Measurements from ENCODE around the gene RRP12.
A peak's percentile ranks its signal among the peaks of the same experiment; 100 is the strongest.
"Not testable (repeated sequence)": the region's sequence is repeated elsewhere in the genome, so short reads cannot be mapped to it uniquely, and the experiment has no call there.

Gene RRP12, protein sequence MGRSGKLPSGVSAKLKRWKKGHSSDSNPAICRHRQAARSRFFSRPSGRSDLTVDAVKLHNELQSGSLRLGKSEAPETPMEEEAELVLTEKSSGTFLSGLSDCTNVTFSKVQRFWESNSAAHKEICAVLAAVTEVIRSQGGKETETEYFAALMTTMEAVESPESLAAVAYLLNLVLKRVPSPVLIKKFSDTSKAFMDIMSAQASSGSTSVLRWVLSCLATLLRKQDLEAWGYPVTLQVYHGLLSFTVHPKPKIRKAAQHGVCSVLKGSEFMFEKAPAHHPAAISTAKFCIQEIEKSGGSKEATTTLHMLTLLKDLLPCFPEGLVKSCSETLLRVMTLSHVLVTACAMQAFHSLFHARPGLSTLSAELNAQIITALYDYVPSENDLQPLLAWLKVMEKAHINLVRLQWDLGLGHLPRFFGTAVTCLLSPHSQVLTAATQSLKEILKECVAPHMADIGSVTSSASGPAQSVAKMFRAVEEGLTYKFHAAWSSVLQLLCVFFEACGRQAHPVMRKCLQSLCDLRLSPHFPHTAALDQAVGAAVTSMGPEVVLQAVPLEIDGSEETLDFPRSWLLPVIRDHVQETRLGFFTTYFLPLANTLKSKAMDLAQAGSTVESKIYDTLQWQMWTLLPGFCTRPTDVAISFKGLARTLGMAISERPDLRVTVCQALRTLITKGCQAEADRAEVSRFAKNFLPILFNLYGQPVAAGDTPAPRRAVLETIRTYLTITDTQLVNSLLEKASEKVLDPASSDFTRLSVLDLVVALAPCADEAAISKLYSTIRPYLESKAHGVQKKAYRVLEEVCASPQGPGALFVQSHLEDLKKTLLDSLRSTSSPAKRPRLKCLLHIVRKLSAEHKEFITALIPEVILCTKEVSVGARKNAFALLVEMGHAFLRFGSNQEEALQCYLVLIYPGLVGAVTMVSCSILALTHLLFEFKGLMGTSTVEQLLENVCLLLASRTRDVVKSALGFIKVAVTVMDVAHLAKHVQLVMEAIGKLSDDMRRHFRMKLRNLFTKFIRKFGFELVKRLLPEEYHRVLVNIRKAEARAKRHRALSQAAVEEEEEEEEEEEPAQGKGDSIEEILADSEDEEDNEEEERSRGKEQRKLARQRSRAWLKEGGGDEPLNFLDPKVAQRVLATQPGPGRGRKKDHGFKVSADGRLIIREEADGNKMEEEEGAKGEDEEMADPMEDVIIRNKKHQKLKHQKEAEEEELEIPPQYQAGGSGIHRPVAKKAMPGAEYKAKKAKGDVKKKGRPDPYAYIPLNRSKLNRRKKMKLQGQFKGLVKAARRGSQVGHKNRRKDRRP (N-terminal part only)

DNA sequence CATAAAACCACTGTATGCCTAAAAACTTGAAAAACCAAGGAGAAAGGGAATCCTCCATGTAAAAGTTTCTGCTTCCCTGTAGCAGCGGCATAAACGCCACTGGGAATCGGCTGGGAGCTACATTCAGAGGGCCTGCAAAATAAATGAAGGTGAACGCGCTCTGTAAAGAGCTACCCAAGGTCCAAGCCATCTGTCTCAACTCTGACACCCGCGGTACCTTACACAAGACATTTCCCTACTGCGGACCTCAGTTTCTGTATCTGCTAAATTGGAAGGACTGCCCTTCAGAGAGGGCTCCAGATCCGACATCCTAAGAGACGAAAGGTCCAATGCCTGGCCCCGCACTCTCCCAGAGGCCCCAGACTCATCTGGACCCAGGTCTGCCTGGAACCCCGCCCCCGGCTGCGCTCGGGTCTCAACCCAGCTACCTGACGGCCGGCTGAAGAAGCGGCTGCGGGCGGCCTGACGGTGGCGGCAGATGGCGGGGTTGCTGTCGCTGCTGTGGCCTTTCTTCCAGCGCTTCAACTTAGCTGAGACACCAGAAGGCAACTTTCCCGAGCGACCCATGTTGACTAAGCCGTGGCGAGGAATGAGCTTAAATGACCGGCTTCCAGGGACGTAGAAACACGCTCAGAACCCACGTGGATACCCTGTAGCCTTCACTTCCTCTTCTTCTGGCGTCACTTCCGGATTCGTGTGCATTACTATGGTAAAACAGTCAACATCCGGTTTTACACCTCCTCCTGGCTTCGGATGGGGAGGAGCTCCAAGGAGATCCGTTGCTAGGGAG lies at the start of gene RRP12:
Gene RRP12 (minus strand): TSS at position 676 of the 790 bp plus-strand sequence. CDS start 109 bp downstream, at position 567.
- DNase-seq = peak; percentile 96

DNA sequence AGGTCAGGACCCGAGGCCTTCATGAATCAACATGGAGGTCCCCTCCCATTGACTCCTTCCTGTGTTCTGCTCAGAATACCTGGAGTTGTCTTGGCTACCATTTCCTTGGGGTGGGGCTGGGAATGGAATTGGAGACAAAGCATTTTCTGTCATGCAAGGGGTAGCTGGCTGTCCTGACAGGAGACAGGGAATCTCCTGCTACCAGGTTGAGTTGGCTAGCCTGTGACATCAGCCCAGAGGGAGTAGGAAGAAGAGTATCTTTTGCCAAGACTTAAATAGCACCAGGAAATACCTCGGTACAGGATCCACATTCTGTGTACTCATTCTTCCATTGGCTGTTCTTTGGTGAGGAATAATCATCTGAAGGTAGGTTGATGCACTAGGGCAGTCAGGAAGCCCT lies 49.7 kb upstream of the RRP12 start:
- DNase-seq = no peak

DNA sequence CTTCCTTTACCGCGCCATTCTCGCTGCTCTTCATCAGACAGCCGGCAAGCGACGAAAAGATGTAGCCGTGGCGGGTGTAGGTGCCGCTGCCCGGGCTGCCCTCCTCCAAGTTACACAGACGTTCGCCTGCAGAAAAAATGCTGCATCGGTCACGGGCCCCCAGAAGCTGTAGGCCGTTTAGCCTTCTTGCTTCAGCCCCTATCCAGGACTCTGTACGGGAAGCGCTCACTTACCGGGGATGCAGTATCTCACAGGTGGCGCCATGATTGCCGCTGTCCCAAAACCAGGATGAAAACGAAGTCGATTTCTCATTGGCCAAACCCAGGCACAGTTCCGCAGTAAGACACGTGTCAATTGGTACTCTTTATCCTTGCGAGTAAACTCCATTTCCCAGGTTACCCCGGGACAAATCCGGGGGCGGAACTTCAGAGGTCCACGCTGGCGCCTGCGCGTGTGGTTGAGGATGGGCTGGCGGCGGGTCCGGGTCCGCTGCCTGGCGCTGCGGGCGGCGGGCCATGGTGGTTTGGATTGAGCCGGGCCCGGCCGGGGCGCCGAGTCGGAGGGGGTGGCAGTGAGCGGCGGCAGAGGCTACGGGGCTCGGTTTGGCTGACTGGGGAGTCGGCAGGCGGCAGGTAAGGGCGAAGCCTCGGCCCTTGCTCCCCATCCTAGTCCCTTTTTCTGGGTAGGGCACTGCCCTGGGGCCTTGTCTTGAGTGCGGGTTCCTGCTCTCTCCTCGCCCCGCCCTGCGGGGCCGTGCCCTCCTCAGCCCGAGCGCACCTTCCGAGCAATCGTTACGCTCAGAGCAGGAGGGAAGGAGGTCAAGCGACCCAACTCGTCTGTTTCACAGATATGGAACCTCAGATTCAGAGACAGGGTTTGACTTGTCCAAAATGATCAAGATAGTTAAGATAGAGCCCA lies 44.8 kb upstream of the RRP12 start, which contains the start of the genes EXOSC1 and ZDHHC16:
Gene EXOSC1 (minus strand): TSS at position 285 of the 918 bp plus-strand sequence. CDS start 21 bp downstream, at position 264.
Gene ZDHHC16 (plus strand): TSS at position 454 of the 918 bp plus-strand sequence. CDS start 5,501 bp downstream, outside the sequence.
- DNase-seq = peak; percentile 92

DNA sequence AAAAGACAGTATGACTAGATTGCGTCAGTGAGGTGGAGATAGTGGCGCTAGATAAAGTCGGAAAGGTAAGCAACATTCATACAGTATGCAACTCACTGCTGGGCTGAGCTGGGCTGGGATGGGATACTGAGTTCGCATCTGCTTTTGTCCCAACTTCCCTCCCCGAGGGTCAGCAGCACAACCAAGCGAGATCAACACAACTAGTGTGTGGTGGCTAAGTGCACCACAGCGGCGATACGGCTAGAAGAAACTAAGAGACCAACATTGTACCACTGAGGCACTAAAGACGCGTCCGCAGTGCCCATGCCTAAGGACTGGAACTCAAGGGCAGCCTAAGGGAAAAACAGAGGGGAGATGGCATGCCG lies 44.2 kb upstream of the RRP12 start:
- DNase-seq = no peak

DNA sequence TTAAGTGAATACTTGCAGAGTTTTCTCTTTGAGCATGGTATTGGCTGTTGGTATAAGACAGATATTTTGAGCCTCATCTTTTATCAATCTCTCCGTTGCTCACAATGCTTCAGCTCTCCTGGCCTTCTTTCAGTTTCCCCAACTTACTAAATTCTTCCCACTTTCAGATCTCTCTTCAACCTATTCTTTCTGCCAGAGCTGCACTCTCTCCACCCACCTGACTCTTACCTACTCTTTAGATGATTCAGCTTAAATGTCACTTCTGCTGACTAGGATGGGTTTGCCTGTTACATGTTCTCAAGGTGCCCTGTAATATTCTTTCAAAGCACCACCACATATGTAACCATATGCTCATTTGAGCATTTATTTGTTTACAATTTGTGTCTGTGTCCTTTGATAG lies 43.1 kb upstream of the RRP12 start:
- no peak for DNase-seq

DNA sequence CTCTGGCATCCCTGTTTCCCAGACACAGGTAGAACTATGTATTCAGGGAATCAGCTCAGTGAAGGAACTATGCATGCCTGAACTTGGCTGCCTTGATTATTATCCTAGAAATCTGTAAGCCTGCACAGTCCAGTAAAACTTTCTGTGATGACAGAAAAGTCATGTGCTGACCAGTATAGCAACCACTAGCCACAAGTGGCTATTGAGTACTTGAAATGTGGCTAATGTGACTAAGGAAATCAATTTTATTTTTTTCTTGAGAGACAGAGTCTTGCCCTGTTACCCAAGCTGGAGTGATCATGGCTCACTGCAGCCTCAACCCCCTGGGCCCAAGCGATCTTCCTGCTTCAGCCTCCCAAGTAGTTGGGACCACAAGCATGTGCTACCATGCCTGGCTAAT lies 41.1 kb upstream of the RRP12 start:
- DNase-seq = no peak

DNA sequence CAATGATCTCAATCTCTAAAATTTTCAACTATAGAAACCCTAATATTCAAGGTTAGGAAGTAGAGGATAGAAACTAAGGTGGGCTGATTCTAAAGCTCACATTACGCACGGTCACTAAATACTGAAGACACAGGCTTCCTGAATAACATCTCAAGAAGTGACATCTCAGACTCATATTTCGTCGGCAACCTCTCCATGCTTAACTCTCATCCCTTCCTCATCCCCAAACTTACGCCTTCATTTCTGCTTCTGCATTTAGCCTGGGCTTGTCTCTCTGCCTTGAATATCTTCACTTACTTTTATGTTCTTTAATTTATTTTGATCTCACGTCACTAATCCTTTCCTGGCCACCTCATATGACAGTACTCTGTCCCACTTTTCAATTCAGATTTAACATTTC lies 34.1 kb upstream of the RRP12 start:
- no peak for DNase-seq

DNA sequence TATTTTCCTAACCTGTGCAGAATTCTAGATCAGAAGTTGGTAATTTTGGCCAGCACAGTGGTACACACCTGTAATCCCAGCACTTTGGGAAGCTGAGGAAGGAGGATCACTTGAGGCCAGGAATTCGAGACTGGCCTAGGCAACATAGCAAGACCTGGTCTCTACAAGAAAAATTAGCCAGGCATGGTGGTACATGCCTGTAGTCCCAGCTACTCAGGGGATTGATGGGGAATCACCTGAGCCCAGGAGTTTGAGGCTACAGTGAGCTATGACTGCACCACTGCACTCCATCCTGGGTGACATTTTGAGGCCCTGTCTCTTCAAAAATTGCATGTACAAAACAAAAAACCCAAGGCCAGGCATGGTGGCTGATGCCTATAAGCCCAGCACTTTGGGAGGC lies 33.4 kb upstream of the RRP12 start:
- no peak for DNase-seq

DNA sequence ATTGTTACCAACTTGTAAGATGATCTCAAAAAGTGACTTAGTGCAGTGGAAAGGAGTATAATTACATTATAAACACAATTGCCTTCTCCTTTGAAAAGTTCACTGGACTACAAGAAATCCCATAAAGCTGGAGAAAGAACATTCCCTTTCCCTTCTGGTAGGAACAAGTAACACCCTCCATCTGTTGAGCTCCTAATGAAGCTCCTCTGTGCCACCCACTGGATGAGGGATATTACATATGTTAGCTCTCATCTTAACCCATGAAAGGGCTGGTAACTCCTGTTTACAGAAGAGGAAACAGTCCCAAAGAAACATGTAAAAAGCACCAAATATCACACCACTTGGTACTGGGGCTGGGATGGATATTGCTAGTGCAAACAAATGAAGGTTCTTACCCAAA lies 32.9 kb upstream of the RRP12 start:
- DNase-seq = no peak

DNA sequence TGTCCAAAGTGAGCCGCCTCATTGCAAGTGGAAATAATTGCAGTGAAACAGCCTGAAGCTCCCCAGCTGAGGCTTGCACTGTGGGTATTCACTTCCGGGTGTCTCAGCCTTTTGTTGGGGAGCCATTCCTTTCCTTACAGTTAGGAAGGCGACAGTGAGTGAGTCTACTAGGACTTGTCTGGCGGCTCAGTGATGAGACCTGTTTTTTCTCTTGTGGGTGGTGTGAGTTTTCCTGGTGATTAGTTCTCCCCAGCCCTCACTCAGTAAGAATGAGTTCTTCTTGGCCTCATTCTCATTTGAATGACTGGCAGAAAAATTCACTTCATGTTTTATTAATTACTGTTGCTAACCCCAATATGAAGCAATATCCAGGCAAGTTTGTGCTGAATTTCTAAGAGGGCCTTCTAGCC lies 27.4 kb upstream of the RRP12 start:
- DNase-seq = peak; percentile 53

DNA sequence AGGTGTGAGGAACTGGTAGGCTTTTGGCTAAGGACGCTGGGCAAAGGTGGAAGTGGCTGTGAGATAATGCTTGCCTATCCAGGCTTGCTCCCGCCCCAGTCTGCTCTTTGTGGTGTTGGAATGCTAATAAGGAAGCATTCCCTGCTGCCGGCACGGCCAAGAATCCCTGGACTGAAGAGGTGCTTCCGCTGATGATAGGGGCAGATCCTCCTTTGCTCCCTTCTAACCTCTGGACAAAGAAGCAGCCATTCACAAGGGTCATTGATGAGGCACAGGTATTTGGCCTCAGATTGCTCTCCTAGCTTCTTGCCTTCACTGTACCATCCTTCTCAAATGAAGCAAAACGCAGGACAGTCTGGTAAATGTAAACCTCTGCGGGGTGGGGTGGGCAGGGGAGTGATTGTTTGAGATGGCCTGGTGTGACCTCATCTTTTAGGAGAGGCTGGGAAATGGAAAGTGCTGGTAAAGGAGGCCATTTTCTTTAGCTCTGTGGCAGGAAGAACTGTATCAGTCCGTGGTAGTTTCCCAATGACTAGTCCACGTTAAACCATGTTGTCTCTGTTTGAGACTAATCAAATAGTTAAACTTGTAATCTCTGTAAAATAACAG lies 26.5 kb upstream of the RRP12 start:
- DNase-seq = peak; percentile 40

DNA sequence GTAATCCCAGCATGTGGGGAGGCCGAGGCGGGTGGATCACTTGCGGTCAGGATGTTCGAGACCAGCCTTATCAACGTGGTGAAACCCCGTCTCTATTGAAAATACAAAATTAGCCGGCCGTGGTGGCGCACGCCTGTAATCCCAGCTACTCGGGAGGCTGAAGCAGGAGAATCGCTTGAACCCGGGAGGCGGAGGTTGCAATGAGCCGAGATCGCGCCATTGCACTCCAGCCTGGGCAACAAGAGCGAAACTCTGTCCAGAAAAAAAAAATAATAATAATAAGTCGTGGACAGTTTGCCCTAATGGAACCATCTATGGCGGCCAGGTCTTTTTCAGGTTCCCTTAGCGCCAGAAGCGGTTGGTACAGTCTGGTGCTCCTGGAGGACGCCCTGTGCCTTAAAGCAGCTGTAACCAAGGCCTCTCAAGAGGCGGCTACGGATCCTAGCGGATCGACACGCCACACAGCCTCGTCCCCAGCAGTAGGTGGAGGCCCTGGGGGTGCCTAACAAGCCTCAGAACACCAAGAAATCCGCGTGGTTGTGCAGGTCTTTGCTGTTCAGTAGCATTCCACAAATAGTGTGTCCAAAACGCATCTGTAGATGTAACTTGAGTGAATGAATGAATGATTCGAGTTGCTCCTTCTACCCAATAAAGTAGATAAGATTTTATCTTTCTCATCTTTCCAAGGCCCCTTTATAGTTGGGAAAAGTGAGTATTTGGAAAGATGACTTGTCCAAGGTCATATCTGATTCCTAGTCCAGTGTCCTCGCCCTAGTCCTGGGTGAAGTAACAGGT lies 25.8 kb upstream of the RRP12 start:
- no peak for DNase-seq

DNA sequence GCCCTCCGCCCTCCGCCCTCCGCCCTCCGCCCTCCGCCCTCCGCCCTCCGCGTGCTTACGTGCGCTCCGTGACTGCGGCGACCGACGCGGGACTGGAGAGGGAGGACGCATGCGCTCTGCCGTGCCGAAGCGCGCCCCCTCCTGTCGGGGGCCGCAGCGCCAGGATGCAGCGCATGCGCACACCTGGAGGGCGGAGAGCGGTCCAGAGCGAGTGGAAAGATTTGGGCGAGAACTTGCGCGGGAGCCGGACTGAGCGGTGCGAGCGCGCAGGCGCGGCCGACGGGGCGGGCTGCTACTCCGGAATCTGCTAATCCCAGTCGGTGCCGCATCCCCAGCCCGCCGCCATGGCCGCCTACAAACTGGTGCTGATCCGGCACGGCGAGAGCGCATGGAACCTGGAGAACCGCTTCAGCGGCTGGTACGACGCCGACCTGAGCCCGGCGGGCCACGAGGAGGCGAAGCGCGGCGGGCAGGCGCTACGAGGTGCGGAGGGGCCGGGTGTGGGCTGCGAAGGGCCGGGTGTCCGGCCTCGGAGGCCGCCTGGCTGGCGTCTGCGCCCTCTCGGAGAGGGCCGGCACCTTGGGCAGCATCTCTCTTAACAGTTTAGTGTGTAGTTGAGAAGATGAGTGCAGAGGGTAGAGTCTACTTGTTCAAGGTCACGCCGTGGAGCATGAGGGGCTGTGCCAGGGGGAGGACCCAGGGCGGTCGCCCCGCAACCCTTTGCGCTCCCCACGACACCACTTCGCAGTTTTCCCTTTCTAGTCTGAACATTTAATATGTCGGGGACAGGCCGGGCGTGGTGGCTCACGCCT lies 25.0 kb upstream of the RRP12 start, which contains the start of gene PGAM1:
Gene PGAM1 (plus strand): TSS at position 228 of the 812 bp plus-strand sequence. CDS start 117 bp downstream, at position 345.
- peak; percentile 95 for DNase-seq

DNA sequence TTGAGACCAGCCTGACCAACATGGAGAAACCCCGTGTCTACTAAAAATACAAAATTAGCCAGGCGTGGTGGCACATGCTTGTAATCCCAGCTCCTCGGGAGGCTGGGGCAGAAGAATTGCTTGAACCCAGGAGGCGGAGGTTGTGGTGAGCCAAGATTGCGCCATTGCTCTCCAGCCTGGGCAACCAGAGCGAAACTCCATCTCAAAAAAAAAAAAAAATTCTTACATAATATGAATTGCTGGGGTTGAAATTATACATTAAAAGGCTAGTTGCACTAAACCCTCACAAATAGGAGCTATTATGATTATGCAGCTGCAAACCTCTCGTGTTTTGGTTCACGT lies 22.6 kb upstream of the RRP12 start:
- not testable (repeated sequence) for DNase-seq

DNA sequence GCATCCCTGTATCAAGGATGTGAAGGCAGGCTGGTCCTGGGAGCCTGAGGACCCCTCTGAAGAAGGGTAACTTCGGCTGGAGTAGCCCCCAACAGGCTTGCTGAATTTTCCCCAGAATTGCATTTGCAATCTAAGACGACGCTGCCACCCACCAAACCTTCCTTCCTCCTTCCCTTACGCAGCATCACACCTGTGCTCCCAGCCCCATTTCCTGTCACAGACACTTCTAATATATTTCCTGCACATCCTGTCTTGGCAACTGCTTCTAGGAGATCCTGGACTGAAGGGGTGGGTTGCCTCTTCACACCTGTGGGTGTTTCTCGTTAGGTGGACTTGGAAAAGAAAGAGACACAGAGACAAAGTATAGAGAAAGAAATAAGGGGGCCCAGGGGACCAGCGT lies 15.4 kb upstream of the RRP12 start:
- DNase-seq = no peak

DNA sequence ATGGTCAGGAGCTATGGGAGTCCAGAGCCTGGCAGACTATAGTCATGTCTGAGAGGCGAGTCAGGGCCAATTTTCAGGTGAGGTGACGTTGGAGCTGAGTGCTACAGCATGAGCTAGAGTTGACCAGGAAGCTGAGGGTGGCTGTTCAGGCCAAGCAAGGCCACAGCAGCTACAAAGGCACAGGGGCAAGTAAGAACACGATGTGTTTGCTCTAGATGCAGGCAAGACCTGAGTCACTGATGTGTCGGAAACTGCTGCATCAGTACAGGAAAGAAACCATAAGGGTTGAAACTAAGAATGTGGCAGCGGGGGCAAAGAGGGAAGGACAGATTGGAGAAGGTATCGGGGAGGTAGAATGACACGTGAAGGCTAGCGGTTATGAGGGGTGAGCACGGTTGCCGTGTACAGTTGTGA lies 11.8 kb upstream of the RRP12 start:
- no peak for DNase-seq

DNA sequence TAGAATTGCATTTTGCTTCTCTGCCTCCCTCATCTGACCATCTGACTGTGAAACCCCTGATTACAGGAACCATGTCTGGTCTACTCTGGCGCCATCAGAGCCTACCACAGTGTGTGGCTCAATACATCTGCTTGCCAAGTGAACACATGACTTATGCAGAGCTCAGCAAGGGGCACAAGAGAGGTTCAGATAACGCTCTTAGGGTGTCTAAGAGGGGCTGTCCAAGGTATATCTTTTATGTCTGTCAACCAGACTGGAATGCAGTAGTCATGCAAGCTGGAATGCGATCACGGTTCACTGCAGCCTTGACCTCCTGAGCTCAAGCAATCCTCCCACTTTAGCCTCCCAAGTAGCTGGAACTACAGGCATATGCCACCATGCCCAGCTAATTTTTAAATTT lies 10.3 kb upstream of the RRP12 start:
- DNase-seq = no peak

DNA sequence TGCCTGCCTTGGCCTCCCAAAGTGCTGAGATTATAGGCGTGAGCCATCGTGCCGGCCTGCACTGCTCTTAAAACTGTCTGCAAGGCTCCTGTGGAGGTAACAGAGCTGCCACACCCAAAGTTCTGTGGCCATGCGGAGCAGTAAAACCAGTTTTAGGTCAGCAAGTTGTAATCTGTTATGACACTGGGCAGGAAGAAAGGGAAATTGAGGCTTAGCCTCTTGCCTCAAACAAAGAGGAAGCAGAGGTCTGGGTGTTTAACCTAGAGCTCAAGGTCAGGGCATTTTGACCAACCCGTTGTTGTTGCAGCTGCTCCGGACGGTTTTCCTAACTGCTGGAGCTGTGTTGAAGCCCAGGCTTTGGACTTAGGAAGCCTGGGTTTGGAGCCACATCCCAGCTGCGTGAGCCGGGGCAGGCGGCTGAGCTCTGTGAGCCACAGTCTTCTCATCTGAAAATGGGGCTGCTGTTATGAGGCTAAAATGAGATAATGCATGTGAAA lies 7.4 kb upstream of the RRP12 start:
- no peak for DNase-seq

DNA sequence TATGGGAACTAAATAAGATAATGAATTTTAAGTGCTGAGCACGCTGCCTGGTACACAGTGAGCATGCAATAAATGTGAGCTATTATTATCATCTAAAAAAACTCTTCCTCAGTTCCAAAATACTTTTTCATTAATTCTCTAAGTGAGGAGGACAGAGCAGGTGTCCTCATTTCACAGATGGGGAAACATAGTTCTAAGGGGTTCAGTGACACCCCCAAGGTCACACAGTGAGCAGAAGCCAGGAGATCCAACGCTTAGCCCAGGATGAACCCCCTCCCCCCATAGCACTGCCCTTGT lies 6.8 kb upstream of the RRP12 start:
- no peak for DNase-seq
